ENCODE measurements around the gene RBFOX1. TPM values are rescaled to one million over a fixed set of nuclear protein-coding genes. Genes with fewer than 3 reads are reported as not detected.

The RBFOX1 gene
- total RNA-seq, 1 donor from 2014 or later, result not detected

DNA sequence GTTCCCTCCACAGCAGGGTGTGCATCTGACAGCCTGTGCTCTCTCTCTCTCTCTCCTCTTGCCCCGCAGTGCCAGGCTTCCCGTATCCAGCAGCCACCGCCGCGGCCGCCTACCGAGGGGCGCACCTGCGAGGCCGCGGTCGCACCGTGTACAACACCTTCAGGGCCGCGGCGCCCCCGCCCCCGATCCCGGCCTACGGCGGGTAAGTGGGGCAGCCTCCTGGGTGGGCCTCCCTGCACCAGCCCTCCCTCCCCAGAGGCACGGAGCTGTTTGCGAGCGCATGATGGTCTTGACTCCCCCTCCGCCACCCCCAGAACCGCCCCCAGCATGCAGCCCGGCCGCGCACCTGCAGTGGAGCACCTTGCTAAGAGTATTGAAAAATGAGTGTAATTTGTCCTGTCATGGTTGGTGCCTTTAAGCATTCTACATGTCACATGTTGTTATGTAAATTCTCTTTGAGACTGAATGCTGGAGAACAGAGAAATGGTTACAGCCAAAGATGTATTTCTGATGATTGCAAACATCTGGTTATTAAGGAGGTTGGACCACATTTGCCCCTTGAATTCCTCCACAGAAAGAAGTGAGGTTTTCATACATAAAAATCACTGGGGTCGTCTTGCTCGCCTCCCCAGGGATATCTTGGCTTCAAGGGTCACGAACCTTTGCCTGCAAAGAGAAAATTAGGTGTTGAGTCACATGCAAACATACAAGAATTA is 321.3 kb downstream of the RBFOX1 start:
- Mint-ChIP-seq H3K27me3 (ENCODE audit: low read depth) (no peaks in the 10 kb centered on the region), H3K27ac (ENCODE audit: unreplicated experiment) (no peak overlapping the region), H3K9me3 (ENCODE audit: low read depth) (peaks cover 27% of the 10 kb centered on the region), H3K36me3 (ENCODE audit: low read depth) (no peaks in the 10 kb centered on the region), H3K4me1 (ENCODE audit: low read depth) (no peaks in the 10 kb centered on the region), H3K4me3 (ENCODE audit: unreplicated experiment) (no peak overlapping the region)
- no peak for DNase-seq (ENCODE audit: low spot score)
- TF ChIP-seq, protein P1, sequence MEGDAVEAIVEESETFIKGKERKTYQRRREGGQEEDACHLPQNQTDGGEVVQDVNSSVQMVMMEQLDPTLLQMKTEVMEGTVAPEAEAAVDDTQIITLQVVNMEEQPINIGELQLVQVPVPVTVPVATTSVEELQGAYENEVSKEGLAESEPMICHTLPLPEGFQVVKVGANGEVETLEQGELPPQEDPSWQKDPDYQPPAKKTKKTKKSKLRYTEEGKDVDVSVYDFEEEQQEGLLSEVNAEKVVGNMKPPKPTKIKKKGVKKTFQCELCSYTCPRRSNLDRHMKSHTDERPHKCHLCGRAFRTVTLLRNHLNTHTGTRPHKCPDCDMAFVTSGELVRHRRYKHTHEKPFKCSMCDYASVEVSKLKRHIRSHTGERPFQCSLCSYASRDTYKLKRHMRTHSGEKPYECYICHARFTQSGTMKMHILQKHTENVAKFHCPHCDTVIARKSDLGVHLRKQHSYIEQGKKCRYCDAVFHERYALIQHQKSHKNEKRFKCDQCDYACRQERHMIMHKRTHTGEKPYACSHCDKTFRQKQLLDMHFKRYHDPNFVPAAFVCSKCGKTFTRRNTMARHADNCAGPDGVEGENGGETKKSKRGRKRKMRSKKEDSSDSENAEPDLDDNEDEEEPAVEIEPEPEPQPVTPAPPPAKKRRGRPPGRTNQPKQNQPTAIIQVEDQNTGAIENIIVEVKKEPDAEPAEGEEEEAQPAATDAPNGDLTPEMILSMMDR (IDR thresholded peaks at IDR 0.05), result no peak

DNA sequence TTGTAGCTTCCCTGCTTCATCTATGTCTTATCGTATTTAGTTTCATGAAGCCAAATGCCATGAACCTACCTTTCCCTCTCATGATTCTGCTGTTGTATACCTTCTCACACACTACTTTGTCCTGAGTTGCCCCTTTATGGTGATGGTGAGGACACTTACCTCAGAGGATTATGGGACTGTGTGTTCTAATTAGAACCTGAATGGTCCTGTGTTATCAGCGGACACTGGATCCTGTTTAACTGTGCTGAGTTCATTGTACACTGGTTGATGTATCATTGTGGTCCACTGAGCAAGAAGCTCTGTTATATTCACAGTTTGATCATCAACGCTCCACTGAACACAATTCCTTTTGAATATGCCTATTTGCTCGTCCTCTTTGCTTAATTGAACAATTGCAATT is 343.0 kb downstream of the RBFOX1 start:
- DNase-seq (ENCODE audit: low spot score), result no peak
- Mint-ChIP-seq H3K36me3 (ENCODE audit: low read depth) (no peaks in the 10 kb centered on the region), H3K9me3 (ENCODE audit: low read depth) (peaks cover 10% of the 10 kb centered on the region), H3K27ac (ENCODE audit: unreplicated experiment) (no peak overlapping the region), H3K4me1 (ENCODE audit: low read depth) (no peaks in the 10 kb centered on the region), H3K4me3 (ENCODE audit: unreplicated experiment) (no peak overlapping the region), H3K27me3 (ENCODE audit: low read depth) (no peaks in the 10 kb centered on the region)
- TF ChIP-seq, protein P1 (IDR thresholded peaks at IDR 0.05), result no peak

DNA sequence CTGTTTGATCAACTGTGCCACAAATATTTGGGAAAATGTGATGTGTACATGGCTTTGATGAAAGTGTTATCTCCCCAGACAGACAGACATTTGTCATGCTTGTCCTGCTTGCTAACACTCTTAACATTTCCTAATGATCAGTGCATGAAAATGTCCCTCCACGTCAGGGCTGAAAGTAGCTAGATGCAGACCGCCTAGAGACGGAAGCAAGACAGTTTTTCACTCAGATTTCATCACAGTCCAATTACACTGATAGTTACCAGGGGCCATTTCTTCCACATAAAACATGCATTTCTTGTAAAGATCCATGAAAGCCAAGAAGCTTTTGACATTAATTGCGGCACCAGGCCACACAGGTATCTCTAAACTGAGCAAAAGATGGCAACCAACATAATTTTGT is 347.7 kb downstream of the RBFOX1 start:
- no peaks in the 10 kb centered on the region for H3K27me3 Mint-ChIP-seq (ENCODE audit: low read depth)
- TF ChIP-seq, protein P1 (IDR thresholded peaks at IDR 0.05), result no peak
- no peak overlapping the region for H3K27ac Mint-ChIP-seq (ENCODE audit: unreplicated experiment)
- H3K9me3 Mint-ChIP-seq (ENCODE audit: low read depth), result peaks cover 4% of the 10 kb centered on the region
- no peaks in the 10 kb centered on the region for H3K4me1 Mint-ChIP-seq (ENCODE audit: low read depth)
- H3K36me3 Mint-ChIP-seq (ENCODE audit: low read depth), result no peaks in the 10 kb centered on the region
- no peak for DNase-seq (ENCODE audit: low spot score)
- no peak overlapping the region for H3K4me3 Mint-ChIP-seq (ENCODE audit: unreplicated experiment)

DNA sequence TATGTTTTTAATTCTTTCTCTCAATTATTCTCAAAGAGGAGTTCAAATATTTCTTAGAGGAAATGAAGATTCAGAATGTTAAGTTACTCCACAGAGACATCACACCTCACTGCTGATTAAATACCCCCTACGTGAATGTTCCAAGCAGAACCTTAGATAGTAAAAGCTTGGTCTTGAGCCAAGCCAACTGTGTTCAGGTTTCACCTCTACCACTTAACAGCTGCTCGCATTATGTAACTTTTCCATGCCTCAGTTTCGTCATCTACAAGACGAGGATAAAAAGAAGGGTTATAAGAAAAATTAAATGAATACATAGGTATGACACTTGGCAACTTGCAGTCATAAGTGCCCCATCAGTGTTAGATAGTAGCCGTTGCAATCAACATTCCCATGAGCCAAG is 356.2 kb downstream of the RBFOX1 start:
- Mint-ChIP-seq H3K9me3 (ENCODE audit: low read depth) (peaks cover 11% of the 10 kb centered on the region), H3K4me1 (ENCODE audit: low read depth) (no peaks in the 10 kb centered on the region), H3K4me3 (ENCODE audit: unreplicated experiment) (no peak overlapping the region), H3K36me3 (ENCODE audit: low read depth) (no peaks in the 10 kb centered on the region), H3K27ac (ENCODE audit: unreplicated experiment) (no peak overlapping the region), H3K27me3 (ENCODE audit: low read depth) (no peaks in the 10 kb centered on the region)
- DNase-seq (ENCODE audit: low spot score), result no peak
- TF ChIP-seq, protein P1 (IDR thresholded peaks at IDR 0.05), result no peak

DNA sequence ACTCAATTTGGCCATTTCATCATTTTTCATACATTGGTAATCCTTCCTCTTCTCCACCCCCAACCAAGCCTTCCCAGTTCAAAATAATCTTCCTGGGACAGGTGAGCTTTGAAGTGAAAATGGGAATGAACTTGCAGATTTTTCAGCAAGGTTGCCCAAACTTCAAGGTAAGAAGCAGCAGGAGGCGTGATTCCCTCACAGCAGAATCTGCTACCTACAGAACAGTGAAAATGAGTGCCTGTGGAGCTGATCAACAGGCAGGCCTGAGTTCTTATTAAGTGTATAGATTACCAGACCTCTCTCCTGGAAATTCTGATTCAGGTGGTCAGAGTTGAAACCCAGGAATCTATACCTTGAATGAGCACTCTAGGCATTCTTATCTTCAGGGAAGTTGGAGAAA is 356.6 kb downstream of the RBFOX1 start:
- no peaks in the 10 kb centered on the region for H3K36me3 Mint-ChIP-seq (ENCODE audit: low read depth)
- no peak overlapping the region for H3K4me3 Mint-ChIP-seq (ENCODE audit: unreplicated experiment)
- H3K27me3 Mint-ChIP-seq (ENCODE audit: low read depth), result no peaks in the 10 kb centered on the region
- H3K9me3 Mint-ChIP-seq (ENCODE audit: low read depth), result peaks cover 11% of the 10 kb centered on the region
- no peak overlapping the region for H3K27ac Mint-ChIP-seq (ENCODE audit: unreplicated experiment)
- DNase-seq (ENCODE audit: low spot score), result no peak
- no peaks in the 10 kb centered on the region for H3K4me1 Mint-ChIP-seq (ENCODE audit: low read depth)
- TF ChIP-seq, protein P1 (IDR thresholded peaks at IDR 0.05), result no peak

Measured in chondrocyte (in vitro differentiated cells).